HL-60 (cell line): ENCODE results near the gene PDE6H.

Source experiments
- DNase-seq, 2 experiments: peaks; one replicate each; pipeline ENCODE4 v3.0.0-alpha.2; 2010 to 2020; ENCODE audit warnings: low read depth in 1 of 2, low spot score in 1 of 2
- H3K27ac ChIP-seq: fragments of 250-450 bp; sonication (Bioruptor Pico); replicated peaks from 2 replicates; pipeline ENCODE4 v1.5.1; 2020; ENCODE audit warnings: mild to moderate bottlenecking, moderate library complexity
- H3K27me3 ChIP-seq: fragments of 250-450 bp; sonication (Bioruptor Pico); 2 replicates; pipeline ENCODE4 v1.5.1; 2021; ENCODE audit warnings: mild to moderate bottlenecking, moderate library complexity; ENCODE audit not compliant: insufficient read depth, poor library complexity, severe bottlenecking
- H3K4me3 ChIP-seq: replicated peaks from 2 replicates; pipeline ENCODE4 v1.5.1; 2011; ENCODE audit warnings: mild to moderate bottlenecking, control low read depth, low read length; ENCODE audit not compliant: insufficient read depth
- CTCF ChIP-seq: IDR thresholded peaks from one replicate; pipeline ENCODE4 v1.5.1; 2011; ENCODE audit warnings: low read length, control low read depth, inconsistent platforms; ENCODE audit not compliant: insufficient read depth
- GABPA ChIP-seq: IDR thresholded peaks from 2 replicates; pipeline ENCODE4 v1.6.1; 2012; ENCODE audit warnings: low read depth
- POLR2AphosphoS5 ChIP-seq: IDR thresholded peaks from 2 replicates; pipeline ENCODE4 v1.6.1; 2012; ENCODE audit warnings: low read depth
- REST ChIP-seq: IDR thresholded peaks from 2 replicates; pipeline ENCODE4 v1.6.1; 2012; ENCODE audit warnings: low read depth; ENCODE audit not compliant: insufficient replicate concordance
- SPI1 ChIP-seq: IDR thresholded peaks from 2 replicates; pipeline ENCODE4 v1.6.1; 2012; ENCODE audit warnings: low read depth, mild to moderate bottlenecking, borderline replicate concordance

PDE6H gene

GRCh38 chr12:14999021-14999694 lies 26.3 kb downstream of the PDE6H start:
- no peak for TF ChIP-seq CTCF
- TF ChIP-seq REST, result no peak
- no peak for TF ChIP-seq GABPA
- TF ChIP-seq POLR2AphosphoS5, result no peak
- TF ChIP-seq SPI1, result no peak
- Histone ChIP-seq H3K27ac (no peak overlapping the region), H3K27me3 (peaks cover 4% of the 10 kb centered on the region), H3K4me3 (no peak overlapping the region)
- DNase-seq, result no peak

- TF ChIP-seq POLR2AphosphoS5 (no peak), REST (no peak), GABPA (no peak), CTCF (no peak), SPI1 (no peak)
- Histone ChIP-seq H3K27ac (no peak overlapping the region), H3K27me3 (peaks cover 4% of the 10 kb centered on the region), H3K4me3 (no peak overlapping the region)
- no peak for DNase-seq
These were observed 27.0 kb downstream of the PDE6H start for GRCh38 chr12:14999695-15000365.

- no peak for DNase-seq
- H3K27me3 ChIP-seq, result peaks cover 4% of the 10 kb centered on the region
- no peak overlapping the region for H3K4me3 ChIP-seq
- no peak overlapping the region for H3K27ac ChIP-seq
- no peak for TF ChIP-seq SPI1
These were observed 27.7 kb downstream of the PDE6H start for GRCh38 chr12:15000575-15000974.

- no peak for DNase-seq
- Histone ChIP-seq H3K27me3 (peaks cover 7% of the 10 kb centered on the region), H3K27ac (no peak overlapping the region), H3K4me3 (no peak overlapping the region)
- TF ChIP-seq CTCF, result no peak
These were observed 29.0 kb downstream of the PDE6H start for GRCh38 chr12:15001733-15002382.
